ENCODE measurements around the gene EHD4.

EHD4 gene

GRCh38 chr15:41988896-41989572, 16.7 kb upstream of the EHD4 start:
- Histone ChIP-seq H3K36me3 (ENCODE audit: control insufficient read depth in 5 of 5, insufficient read depth in 5 of 5, low read length in 5 of 5) (no peaks in the 10 kb centered on the region), H3K4me3 (ENCODE audit: low read depth in 1 of 5, low read length in 5 of 5) (no peak overlapping the region), H3K4me1 (ENCODE audit: control insufficient read depth in 5 of 5, insufficient read depth in 5 of 5, low read length in 5 of 5) (peaks cover 1 to 8% (median 3%) of the 10 kb centered on the region in 5 donors), H3K9ac (ENCODE audit: low read length in 5 of 5) (no peak overlapping the region), H3K27me3 (ENCODE audit: control insufficient read depth in 5 of 5, insufficient read depth in 4 of 5, low read length in 5 of 5) (peaks cover 0 to 3% (median 0%) of the 10 kb centered on the region in 5 donors), H3K9me3 (ENCODE audit: control insufficient read depth in 5 of 5, low read length in 5 of 5) (no peaks in the 10 kb centered on the region), H3K27ac (ENCODE audit: low read depth, low read length) (no peak overlapping the region)

- Histone ChIP-seq H3K27me3 (ENCODE audit: control insufficient read depth in 5 of 5, insufficient read depth in 4 of 5, low read length in 5 of 5) (peaks cover 0 to 3% (median 0%) of the 10 kb centered on the region in 5 donors), H3K36me3 (ENCODE audit: control insufficient read depth in 5 of 5, insufficient read depth in 5 of 5, low read length in 5 of 5) (no peaks in the 10 kb centered on the region), H3K4me3 (ENCODE audit: low read depth in 1 of 5, low read length in 5 of 5) (no peak overlapping the region), H3K27ac (ENCODE audit: low read depth, low read length) (no peak overlapping the region), H3K4me1 (ENCODE audit: control insufficient read depth in 5 of 5, insufficient read depth in 5 of 5, low read length in 5 of 5) (peaks cover 0 to 8% (median 3%) of the 10 kb centered on the region in 5 donors), H3K9ac (ENCODE audit: low read length in 5 of 5) (no peak overlapping the region), H3K9me3 (ENCODE audit: control insufficient read depth in 5 of 5, low read length in 5 of 5) (no peaks in the 10 kb centered on the region)
These were observed 15.5 kb upstream of the EHD4 start for GRCh38 chr15:41987925-41988275.

GRCh38 chr15:41987246-41987924, 15.0 kb upstream of the EHD4 start:
- Histone ChIP-seq H3K4me1 (ENCODE audit: control insufficient read depth in 5 of 5, insufficient read depth in 5 of 5, low read length in 5 of 5) (peaks cover 0 to 8% (median 3%) of the 10 kb centered on the region in 5 donors), H3K27me3 (ENCODE audit: control insufficient read depth in 5 of 5, insufficient read depth in 4 of 5, low read length in 5 of 5) (peaks cover 0 to 3% (median 0%) of the 10 kb centered on the region in 5 donors), H3K27ac (ENCODE audit: low read depth, low read length) (no peak overlapping the region), H3K36me3 (ENCODE audit: control insufficient read depth in 5 of 5, insufficient read depth in 5 of 5, low read length in 5 of 5) (no peaks in the 10 kb centered on the region), H3K9ac (ENCODE audit: low read length in 5 of 5) (no peak overlapping the region), H3K4me3 (ENCODE audit: low read depth in 1 of 5, low read length in 5 of 5) (no peak overlapping the region), H3K9me3 (ENCODE audit: control insufficient read depth in 5 of 5, low read length in 5 of 5) (no peaks in the 10 kb centered on the region)

GRCh38 chr15:41985236-41986160, 13.1 kb upstream of the EHD4 start:
- no peaks in the 10 kb centered on the region for H3K36me3 ChIP-seq (ENCODE audit: control insufficient read depth in 5 of 5, insufficient read depth in 5 of 5, low read length in 5 of 5)
- peaks cover 1 to 11% (median 9%) of the 10 kb centered on the region in 5 donors for H3K4me1 ChIP-seq (ENCODE audit: control insufficient read depth in 5 of 5, insufficient read depth in 5 of 5, low read length in 5 of 5)
- no peaks in the 10 kb centered on the region for H3K9me3 ChIP-seq (ENCODE audit: control insufficient read depth in 5 of 5, low read length in 5 of 5)
- no peak overlapping the region for H3K9ac ChIP-seq (ENCODE audit: low read length in 5 of 5)
- no peak overlapping the region for H3K27ac ChIP-seq (ENCODE audit: low read depth, low read length)
- no peak overlapping the region for H3K4me3 ChIP-seq (ENCODE audit: low read depth in 1 of 5, low read length in 5 of 5)
- H3K27me3 ChIP-seq (ENCODE audit: control insufficient read depth in 5 of 5, insufficient read depth in 4 of 5, low read length in 5 of 5) = peaks cover 0 to 3% (median 0%) of the 10 kb centered on the region in 5 donors

GRCh38 chr15:41984622-41985021, 12.3 kb upstream of the EHD4 start:
- Histone ChIP-seq H3K27me3 (ENCODE audit: control insufficient read depth in 5 of 5, insufficient read depth in 4 of 5, low read length in 5 of 5) (peaks cover 0 to under 1% (median 0%) of the 10 kb centered on the region in 5 donors), H3K27ac (ENCODE audit: low read depth, low read length) (no peak overlapping the region), H3K9ac (ENCODE audit: low read length in 5 of 5) (no peak overlapping the region), H3K4me1 (ENCODE audit: control insufficient read depth in 5 of 5, insufficient read depth in 5 of 5, low read length in 5 of 5) (peaks cover 1 to 17% (median 13%) of the 10 kb centered on the region in 5 donors), H3K36me3 (ENCODE audit: control insufficient read depth in 5 of 5, insufficient read depth in 5 of 5, low read length in 5 of 5) (no peaks in the 10 kb centered on the region), H3K9me3 (ENCODE audit: control insufficient read depth in 5 of 5, low read length in 5 of 5) (no peaks in the 10 kb centered on the region), H3K4me3 (ENCODE audit: low read depth in 1 of 5, low read length in 5 of 5) (no peak overlapping the region)

- Histone ChIP-seq H3K27ac (ENCODE audit: low read depth, low read length) (no peak overlapping the region), H3K36me3 (ENCODE audit: control insufficient read depth in 5 of 5, insufficient read depth in 5 of 5, low read length in 5 of 5) (no peaks in the 10 kb centered on the region), H3K9ac (ENCODE audit: low read length in 5 of 5) (peak overlapping the region in 1 of 5 donors; percentile 41), H3K4me1 (ENCODE audit: control insufficient read depth in 5 of 5, insufficient read depth in 5 of 5, low read length in 5 of 5) (peaks cover 1 to 17% (median 13%) of the 10 kb centered on the region in 5 donors), H3K27me3 (ENCODE audit: control insufficient read depth in 5 of 5, insufficient read depth in 4 of 5, low read length in 5 of 5) (no peaks in the 10 kb centered on the region), H3K4me3 (ENCODE audit: low read depth in 1 of 5, low read length in 5 of 5) (no peak overlapping the region), H3K9me3 (ENCODE audit: control insufficient read depth in 5 of 5, low read length in 5 of 5) (no peaks in the 10 kb centered on the region)
These were observed 11.5 kb upstream of the EHD4 start for GRCh38 chr15:41983621-41984571.

- Histone ChIP-seq H3K36me3 (ENCODE audit: control insufficient read depth in 5 of 5, insufficient read depth in 5 of 5, low read length in 5 of 5) (no peaks in the 10 kb centered on the region), H3K4me3 (ENCODE audit: low read depth in 1 of 5, low read length in 5 of 5) (no peak overlapping the region), H3K4me1 (ENCODE audit: control insufficient read depth in 5 of 5, insufficient read depth in 5 of 5, low read length in 5 of 5) (peaks cover 1 to 17% (median 13%) of the 10 kb centered on the region in 5 donors)
These were observed 10.9 kb upstream of the EHD4 start for GRCh38 chr15:41983221-41983620.

GRCh38 chr15:41982133-41982930, 10.0 kb upstream of the EHD4 start:
- Histone ChIP-seq H3K9me3 (ENCODE audit: control insufficient read depth in 5 of 5, low read length in 5 of 5) (no peaks in the 10 kb centered on the region), H3K9ac (ENCODE audit: low read length in 5 of 5) (no peak overlapping the region), H3K4me3 (ENCODE audit: low read depth in 1 of 5, low read length in 5 of 5) (no peak overlapping the region), H3K27ac (ENCODE audit: low read depth, low read length) (no peak overlapping the region), H3K36me3 (ENCODE audit: control insufficient read depth in 5 of 5, insufficient read depth in 5 of 5, low read length in 5 of 5) (no peaks in the 10 kb centered on the region), H3K27me3 (ENCODE audit: control insufficient read depth in 5 of 5, insufficient read depth in 4 of 5, low read length in 5 of 5) (no peaks in the 10 kb centered on the region), H3K4me1 (ENCODE audit: control insufficient read depth in 5 of 5, insufficient read depth in 5 of 5, low read length in 5 of 5) (peaks cover 1 to 17% (median 13%) of the 10 kb centered on the region in 5 donors)

More at GRCh38 chr15:41983221-41983620, 10.9 kb upstream of the EHD4 start:
- Histone ChIP-seq H3K27me3 (ENCODE audit: control insufficient read depth in 5 of 5, insufficient read depth in 4 of 5, low read length in 5 of 5) (no peaks in the 10 kb centered on the region), H3K9me3 (ENCODE audit: control insufficient read depth in 5 of 5, low read length in 5 of 5) (no peaks in the 10 kb centered on the region), H3K9ac (ENCODE audit: low read length in 5 of 5) (no peak overlapping the region), H3K27ac (ENCODE audit: low read depth, low read length) (no peak overlapping the region)

Data from subcutaneous abdominal adipose tissue (tissue), 5 donors.